HepG2 (cell line): ENCODE data around the gene PKP3. TPM values are rescaled to one million over a fixed set of nuclear protein-coding genes. Genes with fewer than 3 reads are reported as not detected.
A peak's percentile ranks its signal among the peaks of the same experiment; 100 is the strongest.

Experiments
- CBX2 ChIP-seq, 2 experiments: fragments of 200-600 bp in 1 of 2; sonication (generic); formaldehyde crosslinking in 1 of 2; IDR thresholded peaks; 2 replicates each; pipeline versions ENCODE4 v1.7.0 to v1.8.1; 2018 to 2022; ENCODE audit warnings: low read depth in 2 of 2, low read length in 1 of 2, mild to moderate bottlenecking in 1 of 2, missing genetic modification reagents in 1 of 2
- SIN3A ChIP-seq: IDR thresholded peaks from 2 replicates; pipeline ENCODE4 v1.6.1; 2011; ENCODE audit warnings: low read depth, mild to moderate bottlenecking, control low read depth, low read length, borderline replicate concordance
- TP53 ChIP-seq: sonication (generic); formaldehyde crosslinking; conservative IDR thresholded peaks from 2 replicates; pipeline ENCODE4 v1.4.0; 2020; ENCODE audit warnings: missing genetic modification reagents
- ZNF530 ChIP-seq: sonication (generic); formaldehyde crosslinking; IDR thresholded peaks from 2 replicates; pipeline ENCODE4 v1.5.0; 2020; ENCODE audit warnings: low read depth, mild to moderate bottlenecking, missing genetic modification reagents
- ZNF629 ChIP-seq: sonication (generic); formaldehyde crosslinking; conservative IDR thresholded peaks from 2 replicates; pipeline ENCODE4 v1.5.0; 2020; ENCODE audit warnings: missing genetic modification reagents
- ZNF703 ChIP-seq: sonication (generic); formaldehyde crosslinking; IDR thresholded peaks from 2 replicates; pipeline ENCODE4 v1.5.1; 2020; ENCODE audit warnings: missing genetic modification reagents, mild to moderate bottlenecking, moderate library complexity, borderline replicate concordance
- ZNF850 ChIP-seq: sonication (generic); formaldehyde crosslinking; conservative IDR thresholded peaks from 2 replicates; pipeline ENCODE4 v1.9.0; 2021; ENCODE audit warnings: mild to moderate bottlenecking, missing genetic modification reagents
- ZSCAN31 ChIP-seq: sonication (generic); formaldehyde crosslinking; IDR thresholded peaks from 2 replicates; pipeline ENCODE4 v1.5.0; 2020; ENCODE audit warnings: low read depth, mild to moderate bottlenecking, missing genetic modification reagents
- polyA plus RNA-seq, 8 experiments: library from polyadenylated mRNA; depleted of rRNA in 3 of 8; stranded (reverse) in 7 of 8; unstranded in 1 of 8; fragments of >200 nt; fragmentation: Illumina TruSeq in 4 of 8; extraction: Trizol in 4 of 8; gene quantifications; 2 replicates each; pipeline versions ENCODE4 v1.2.1 to v1.2.3, GENCODE V29; 2011 to 2016; ENCODE audit warnings: low read depth in 4 of 8, missing spikeins in 1 of 8, mixed read lengths in 1 of 8; ENCODE audit not compliant: insufficient read depth in 1 of 8
- total RNA-seq, 5 experiments: library from RNA; depleted of rRNA; stranded (reverse); fragments of >200 nt; fragmentation: Illumina TruSeq; extraction: Trizol; gene quantifications; 2 replicates each; pipeline ENCODE4 v1.2.3, GENCODE V29; 2016; ENCODE audit warnings: low read depth in 1 of 5
- TF ChIP-seq, protein P1 (sequence below): sonication (generic); formaldehyde crosslinking; IDR thresholded peaks from 2 replicates; pipeline ENCODE4 v1.4.0; 2020; ENCODE audit warnings: missing genetic modification reagents
- TF ChIP-seq, protein P2 (sequence below): sonication (generic); formaldehyde crosslinking; IDR thresholded peaks from 2 replicates; pipeline ENCODE4 v1.9.0; 2021; ENCODE audit warnings: missing genetic modification reagents, mild to moderate bottlenecking, borderline replicate concordance
- TF ChIP-seq, protein P3 (sequence below): sonication (generic); formaldehyde crosslinking; IDR thresholded peaks from 2 replicates; pipeline ENCODE4 v1.4.0; 2020; ENCODE audit warnings: missing genetic modification reagents, mild to moderate bottlenecking, borderline replicate concordance
- TF ChIP-seq, protein P4 (sequence below): IDR thresholded peaks from 2 replicates; pipeline ENCODE4 v1.6.1; 2016; ENCODE audit warnings: mild to moderate bottlenecking
- TF ChIP-seq, protein P5 (sequence below): sonication (generic); formaldehyde crosslinking; IDR thresholded peaks from 2 replicates; pipeline ENCODE4 v1.5.1; 2020; ENCODE audit warnings: mild to moderate bottlenecking, missing genetic modification reagents, moderate library complexity

Gene PKP3
- total and polyA plus RNA-seq, 2 of the 13 experiments (the other 11 are each of a cell fraction or from before 2014, with no cell fraction given): 18.0 to 28.7 TPM

DNA sequence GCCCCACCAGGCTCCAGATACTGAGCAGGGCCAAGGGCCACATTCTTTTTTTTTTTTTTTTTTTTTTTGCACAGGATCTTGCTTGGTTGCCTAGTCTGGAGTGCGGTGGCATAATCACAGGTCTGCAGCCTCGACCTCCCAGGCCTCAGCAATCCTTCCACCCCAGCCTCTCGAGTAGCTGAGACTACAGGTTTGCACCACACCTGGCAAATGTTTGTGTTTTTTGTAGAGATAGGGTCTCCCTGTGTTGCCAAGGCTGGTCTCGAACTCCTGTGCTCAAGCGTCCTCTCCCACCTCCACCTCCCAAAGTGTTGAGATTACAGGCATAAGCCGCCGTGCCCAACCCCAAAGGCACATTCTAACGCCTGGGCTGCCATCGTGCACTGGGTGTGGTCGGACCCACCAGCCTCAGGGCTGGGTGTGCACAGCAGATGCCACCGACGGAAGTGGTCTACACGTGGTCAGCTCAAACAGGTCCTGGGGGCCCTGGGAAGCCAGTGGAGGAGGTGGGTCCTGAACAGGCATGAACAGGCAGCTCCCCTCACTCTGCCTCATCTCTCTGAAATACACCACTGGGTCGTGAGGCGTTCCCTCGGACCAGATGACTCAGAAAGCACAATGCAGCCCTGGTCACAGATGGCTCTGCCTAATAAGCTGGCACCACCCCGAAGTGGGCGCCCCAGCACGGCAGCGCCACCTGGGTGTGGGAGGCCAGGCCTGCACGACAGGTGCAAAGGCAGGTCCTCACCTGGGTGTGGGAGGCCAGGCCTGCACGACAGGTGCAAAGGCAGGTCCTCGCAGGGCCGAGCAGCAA lies 29.9 kb upstream of the PKP3 start (continued):
- TF ChIP-seq, protein P1, sequence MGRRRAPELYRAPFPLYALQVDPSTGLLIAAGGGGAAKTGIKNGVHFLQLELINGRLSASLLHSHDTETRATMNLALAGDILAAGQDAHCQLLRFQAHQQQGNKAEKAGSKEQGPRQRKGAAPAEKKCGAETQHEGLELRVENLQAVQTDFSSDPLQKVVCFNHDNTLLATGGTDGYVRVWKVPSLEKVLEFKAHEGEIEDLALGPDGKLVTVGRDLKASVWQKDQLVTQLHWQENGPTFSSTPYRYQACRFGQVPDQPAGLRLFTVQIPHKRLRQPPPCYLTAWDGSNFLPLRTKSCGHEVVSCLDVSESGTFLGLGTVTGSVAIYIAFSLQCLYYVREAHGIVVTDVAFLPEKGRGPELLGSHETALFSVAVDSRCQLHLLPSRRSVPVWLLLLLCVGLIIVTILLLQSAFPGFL (CRISPR knock-in tag): no peak
- TF ChIP-seq ZNF629 (CRISPR knock-in tag) (no peak), TP53 (CRISPR knock-in tag) (no peak), ZNF850 (CRISPR knock-in tag) (no peak), ZSCAN31 (CRISPR knock-in tag) (no peak), CBX2 (IDR thresholded peaks at IDR 0.05; ENCODE audit: low read depth, low read length) (no peak), CBX2 (CRISPR knock-in tag; IDR thresholded peaks at IDR 0.05; ENCODE audit: low read depth) (no peak), ZNF530 (CRISPR knock-in tag) (no peak), ZNF703 (CRISPR knock-in tag) (no peak), SIN3A (no peak)
- TF ChIP-seq, protein P2, sequence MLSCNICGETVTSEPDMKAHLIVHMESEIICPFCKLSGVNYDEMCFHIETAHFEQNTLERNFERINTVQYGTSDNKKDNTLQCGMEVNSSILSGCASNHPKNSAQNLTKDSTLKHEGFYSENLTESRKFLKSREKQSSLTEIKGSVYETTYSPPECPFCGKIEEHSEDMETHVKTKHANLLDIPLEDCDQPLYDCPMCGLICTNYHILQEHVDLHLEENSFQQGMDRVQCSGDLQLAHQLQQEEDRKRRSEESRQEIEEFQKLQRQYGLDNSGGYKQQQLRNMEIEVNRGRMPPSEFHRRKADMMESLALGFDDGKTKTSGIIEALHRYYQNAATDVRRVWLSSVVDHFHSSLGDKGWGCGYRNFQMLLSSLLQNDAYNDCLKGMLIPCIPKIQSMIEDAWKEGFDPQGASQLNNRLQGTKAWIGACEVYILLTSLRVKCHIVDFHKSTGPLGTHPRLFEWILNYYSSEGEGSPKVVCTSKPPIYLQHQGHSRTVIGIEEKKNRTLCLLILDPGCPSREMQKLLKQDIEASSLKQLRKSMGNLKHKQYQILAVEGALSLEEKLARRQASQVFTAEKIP (CRISPR knock-in tag): no peak
- TF ChIP-seq, protein P3, sequence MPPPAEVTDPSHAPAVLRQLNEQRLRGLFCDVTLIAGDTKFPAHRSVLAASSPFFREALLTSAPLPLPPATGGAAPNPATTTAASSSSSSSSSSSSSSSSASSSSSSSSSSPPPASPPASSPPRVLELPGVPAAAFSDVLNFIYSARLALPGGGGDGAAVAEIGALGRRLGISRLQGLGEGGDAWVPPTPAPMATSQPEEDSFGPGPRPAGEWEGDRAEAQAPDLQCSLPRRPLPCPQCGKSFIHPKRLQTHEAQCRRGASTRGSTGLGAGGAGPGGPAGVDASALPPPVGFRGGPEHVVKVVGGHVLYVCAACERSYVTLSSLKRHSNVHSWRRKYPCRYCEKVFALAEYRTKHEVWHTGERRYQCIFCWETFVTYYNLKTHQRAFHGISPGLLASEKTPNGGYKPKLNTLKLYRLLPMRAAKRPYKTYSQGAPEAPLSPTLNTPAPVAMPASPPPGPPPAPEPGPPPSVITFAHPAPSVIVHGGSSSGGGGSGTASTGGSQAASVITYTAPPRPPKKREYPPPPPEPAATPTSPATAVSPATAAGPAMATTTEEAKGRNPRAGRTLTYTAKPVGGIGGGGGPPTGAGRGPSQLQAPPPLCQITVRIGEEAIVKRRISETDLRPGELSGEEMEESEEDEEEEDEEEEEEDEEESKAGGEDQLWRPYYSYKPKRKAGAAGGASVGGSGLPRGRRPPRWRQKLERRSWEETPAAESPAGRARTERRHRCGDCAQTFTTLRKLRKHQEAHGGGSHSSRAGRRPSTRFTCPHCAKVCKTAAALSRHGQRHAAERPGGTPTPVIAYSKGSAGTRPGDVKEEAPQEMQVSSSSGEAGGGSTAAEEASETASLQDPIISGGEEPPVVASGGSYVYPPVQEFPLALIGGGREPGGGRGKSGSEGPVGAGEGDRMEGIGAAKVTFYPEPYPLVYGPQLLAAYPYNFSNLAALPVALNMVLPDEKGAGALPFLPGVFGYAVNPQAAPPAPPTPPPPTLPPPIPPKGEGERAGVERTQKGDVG (CRISPR knock-in tag): no peak; the same call in 1 of the 2 replicates
- TF ChIP-seq, protein P4, sequence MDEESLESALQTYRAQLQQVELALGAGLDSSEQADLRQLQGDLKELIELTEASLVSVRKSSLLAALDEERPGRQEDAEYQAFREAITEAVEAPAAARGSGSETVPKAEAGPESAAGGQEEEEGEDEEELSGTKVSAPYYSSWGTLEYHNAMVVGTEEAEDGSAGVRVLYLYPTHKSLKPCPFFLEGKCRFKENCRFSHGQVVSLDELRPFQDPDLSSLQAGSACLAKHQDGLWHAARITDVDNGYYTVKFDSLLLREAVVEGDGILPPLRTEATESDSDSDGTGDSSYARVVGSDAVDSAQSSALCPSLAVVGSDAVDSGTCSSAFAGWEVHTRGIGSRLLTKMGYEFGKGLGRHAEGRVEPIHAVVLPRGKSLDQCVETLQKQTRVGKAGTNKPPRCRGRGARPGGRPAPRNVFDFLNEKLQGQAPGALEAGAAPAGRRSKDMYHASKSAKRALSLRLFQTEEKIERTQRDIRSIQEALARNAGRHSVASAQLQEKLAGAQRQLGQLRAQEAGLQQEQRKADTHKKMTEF (CRISPR knock-in tag): no peak
- TF ChIP-seq, protein P5, sequence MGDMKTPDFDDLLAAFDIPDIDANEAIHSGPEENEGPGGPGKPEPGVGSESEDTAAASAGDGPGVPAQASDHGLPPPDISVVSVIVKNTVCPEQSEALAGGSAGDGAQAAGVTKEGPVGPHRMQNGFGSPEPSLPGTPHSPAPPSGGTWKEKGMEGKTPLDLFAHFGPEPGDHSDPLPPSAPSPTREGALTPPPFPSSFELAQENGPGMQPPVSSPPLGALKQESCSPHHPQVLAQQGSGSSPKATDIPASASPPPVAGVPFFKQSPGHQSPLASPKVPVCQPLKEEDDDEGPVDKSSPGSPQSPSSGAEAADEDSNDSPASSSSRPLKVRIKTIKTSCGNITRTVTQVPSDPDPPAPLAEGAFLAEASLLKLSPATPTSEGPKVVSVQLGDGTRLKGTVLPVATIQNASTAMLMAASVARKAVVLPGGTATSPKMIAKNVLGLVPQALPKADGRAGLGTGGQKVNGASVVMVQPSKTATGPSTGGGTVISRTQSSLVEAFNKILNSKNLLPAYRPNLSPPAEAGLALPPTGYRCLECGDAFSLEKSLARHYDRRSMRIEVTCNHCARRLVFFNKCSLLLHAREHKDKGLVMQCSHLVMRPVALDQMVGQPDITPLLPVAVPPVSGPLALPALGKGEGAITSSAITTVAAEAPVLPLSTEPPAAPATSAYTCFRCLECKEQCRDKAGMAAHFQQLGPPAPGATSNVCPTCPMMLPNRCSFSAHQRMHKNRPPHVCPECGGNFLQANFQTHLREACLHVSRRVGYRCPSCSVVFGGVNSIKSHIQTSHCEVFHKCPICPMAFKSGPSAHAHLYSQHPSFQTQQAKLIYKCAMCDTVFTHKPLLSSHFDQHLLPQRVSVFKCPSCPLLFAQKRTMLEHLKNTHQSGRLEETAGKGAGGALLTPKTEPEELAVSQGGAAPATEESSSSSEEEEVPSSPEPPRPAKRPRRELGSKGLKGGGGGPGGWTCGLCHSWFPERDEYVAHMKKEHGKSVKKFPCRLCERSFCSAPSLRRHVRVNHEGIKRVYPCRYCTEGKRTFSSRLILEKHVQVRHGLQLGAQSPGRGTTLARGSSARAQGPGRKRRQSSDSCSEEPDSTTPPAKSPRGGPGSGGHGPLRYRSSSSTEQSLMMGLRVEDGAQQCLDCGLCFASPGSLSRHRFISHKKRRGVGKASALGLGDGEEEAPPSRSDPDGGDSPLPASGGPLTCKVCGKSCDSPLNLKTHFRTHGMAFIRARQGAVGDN (CRISPR knock-in tag): peak; percentile 79
